NCI-H146 treated with DMSO at 0.1 percent for 48 hours (cell line): Measurements from ENCODE around the gene ADAMTSL2.

Source experiments
- DNase-seq: peaks from one replicate; lab custom pipeline; 2025; ENCODE audit not compliant: unreplicated experiment; lab: John Stamatoyannopoulos, UW

Gene ADAMTSL2

GRCh38 chr9:133534346-133535291 is at the start of gene ADAMTSL2:
Gene ADAMTSL2 (plus strand): TSS chr9:133534704. CDS start chr9:133536713, 2,009 bp downstream.
- no peak for DNase-seq

GRCh38 chr9:133485531-133486260 is 48.8 kb upstream of the ADAMTSL2 start:
- no peak for DNase-seq

GRCh38 chr9:133487331-133487725 is 47.2 kb upstream of the ADAMTSL2 start:
- no peak for DNase-seq

- DNase-seq: no peak
Measured at GRCh38 chr9:133488686-133489252, 45.7 kb upstream of the ADAMTSL2 start.

DNA sequence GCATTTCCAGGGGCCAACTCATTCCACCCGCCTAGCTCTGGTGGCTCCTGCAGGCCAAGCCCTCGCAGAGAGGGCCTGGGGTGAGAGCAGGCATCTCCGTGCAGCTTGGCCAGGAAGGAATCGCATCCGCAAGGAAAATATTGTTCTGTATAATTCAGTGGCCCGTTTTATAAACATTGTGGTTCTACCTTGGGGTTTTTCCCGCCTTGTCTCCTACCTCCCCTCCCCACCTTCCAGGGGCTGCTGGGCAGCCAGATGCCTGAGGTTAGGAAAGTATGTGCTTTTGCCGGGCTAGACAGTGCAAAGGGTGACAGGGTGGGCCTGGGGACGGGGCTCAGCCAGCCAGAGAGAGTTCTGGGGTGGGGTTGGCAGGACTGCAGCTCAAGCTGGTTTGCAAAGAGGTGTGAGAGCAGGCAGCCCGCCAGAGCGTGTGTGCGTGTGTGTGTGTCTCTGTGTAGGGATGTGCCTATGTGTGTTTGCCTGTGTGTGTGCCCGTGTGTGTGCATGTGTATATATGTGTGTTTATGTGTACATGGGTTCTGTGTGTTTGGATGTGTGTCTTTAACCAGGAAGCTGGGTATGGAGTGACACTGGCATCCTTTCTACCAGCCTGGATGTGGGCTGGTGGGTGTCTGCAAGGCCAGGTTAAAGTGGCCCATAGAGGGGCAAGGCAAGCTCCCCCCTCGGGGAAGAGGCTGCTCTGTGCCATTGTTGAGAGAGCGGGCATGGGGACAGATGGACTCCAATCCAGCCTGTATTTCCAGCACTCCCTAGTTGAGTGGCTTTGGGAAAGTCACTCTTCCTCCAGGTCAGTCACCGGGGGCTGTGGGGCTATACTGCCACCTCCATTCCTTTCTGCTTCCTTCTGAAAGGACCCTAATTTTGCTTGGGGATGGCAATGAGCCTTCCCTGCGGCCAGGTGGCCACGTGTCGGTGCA is 45.0 kb upstream of the ADAMTSL2 start:
- no peak for DNase-seq

DNA sequence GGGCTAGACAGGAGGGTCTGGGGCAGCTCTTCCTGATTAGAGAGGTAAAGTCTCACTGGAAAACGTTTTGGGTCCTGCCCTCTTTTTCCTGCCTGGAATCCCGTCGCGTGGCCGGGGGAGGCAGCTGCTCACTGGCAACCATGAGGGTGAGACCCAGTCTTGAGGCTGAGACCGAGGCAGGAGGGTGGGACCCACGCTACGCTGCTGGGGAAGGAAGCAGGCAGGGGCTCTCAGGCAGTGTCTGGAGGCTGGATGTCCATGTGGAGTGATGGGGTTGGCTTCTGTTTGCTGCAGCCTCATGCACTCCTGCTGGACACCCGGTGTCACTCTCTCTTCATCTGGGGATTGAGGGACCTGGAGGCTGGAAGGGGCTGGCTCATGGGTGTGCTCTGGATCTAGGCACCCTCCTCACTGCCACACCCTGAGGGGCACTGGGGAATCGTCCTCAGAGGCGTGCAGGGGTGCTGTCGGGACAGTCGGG is 44.3 kb upstream of the ADAMTSL2 start:
- DNase-seq: no peak

- DNase-seq: no peak
Measured at GRCh38 chr9:133490865-133491655, 43.4 kb upstream of the ADAMTSL2 start.

DNA sequence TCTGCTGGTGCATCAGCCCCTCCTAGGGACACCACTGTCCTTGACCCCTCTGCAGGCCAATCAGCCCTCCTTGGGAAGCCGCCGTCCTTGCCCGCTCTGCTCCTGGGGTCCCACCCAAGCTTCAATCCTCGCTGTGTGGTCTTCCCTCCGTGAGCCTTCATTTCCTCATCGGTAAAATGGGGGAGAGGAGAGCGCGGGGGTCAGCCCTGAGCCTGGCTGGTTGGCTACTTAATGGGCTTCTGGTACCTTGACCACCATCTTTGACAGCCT is 42.9 kb upstream of the ADAMTSL2 start:
- no peak for DNase-seq

DNA sequence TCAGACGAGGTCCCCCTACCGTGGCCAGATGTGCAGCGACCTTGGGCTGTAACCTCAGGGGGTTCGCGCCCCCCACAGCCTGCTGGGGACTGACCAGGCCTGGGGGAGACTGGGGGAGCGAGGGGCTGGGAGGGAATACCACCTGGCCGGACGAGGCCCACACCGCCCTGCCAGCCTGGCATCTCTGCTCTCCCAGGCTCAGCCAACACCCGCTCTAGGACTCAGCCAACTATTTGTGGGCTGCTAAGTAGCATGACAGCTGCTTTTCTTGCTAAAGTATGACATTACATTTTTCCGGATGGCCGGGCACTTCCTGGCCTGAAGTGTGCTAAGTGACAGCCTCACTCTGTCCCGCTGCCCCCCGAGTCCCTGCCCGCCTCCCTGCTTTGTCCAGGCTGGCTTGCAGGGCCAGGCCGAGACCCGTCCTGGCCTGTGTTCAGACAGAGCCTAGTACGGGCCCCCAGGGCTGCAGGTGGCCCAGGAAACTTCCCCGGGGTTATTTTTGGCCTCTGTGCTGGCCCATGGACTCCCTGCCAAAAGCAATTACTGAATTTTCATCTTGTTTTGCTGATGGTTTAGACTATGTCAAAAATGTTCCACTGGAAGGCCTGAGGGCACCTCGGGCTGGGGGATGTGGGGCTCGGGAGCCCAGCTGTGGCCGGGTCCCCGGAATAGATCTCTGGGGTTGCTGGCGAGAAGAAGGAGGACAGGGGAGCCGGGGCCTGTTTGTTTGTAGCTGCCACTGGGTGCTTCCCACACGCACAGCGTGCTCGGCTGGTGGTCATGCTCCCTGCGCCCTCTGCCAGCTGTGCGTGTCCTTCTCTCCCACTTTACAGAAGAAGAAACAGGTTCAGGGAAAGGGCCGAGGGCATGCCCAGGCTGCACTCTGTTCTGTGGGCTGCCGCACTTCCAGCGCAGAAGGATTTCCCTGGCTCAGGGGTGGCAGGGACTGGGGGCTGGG is 42.2 kb upstream of the ADAMTSL2 start:
- DNase-seq: no peak

GRCh38 chr9:133493428-133493827 is 41.1 kb upstream of the ADAMTSL2 start:
- no peak for DNase-seq

DNA sequence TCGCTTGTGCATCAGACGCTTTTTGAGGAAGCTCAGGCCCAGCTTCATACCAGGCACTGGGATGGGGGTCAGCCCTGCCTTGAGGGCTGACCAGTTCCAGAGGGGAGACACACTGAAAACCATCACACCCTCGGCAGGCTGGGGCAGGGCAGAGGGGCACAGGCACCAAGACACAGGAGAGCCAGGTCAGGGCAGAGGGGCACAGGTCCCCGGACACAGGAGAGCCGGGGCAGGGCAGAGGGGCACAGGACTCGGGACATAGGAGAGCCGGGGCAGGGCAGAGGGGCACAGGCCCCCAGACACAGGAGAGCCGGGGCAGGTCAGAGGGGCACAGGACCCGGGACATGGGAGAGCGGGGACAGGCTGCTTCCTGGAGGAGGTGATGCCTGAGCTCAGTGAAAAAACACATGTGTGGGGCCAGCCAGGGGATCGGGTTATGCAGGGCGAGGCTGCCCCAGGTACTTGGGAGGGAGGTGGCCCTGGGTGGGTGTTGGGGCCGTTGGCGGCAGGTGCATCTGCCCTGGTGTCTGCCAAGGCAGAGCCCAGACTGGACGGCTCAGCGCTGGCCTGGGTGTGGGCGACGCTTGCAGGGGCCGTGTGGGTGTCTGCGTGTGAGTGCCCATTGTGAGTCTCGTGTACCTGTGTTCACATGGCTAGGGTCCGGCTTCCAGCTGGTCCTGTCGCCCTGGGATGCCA is 40.5 kb upstream of the ADAMTSL2 start:
- DNase-seq: no peak

- DNase-seq: no peak
Measured at GRCh38 chr9:133494636-133495326, 39.7 kb upstream of the ADAMTSL2 start.

DNA sequence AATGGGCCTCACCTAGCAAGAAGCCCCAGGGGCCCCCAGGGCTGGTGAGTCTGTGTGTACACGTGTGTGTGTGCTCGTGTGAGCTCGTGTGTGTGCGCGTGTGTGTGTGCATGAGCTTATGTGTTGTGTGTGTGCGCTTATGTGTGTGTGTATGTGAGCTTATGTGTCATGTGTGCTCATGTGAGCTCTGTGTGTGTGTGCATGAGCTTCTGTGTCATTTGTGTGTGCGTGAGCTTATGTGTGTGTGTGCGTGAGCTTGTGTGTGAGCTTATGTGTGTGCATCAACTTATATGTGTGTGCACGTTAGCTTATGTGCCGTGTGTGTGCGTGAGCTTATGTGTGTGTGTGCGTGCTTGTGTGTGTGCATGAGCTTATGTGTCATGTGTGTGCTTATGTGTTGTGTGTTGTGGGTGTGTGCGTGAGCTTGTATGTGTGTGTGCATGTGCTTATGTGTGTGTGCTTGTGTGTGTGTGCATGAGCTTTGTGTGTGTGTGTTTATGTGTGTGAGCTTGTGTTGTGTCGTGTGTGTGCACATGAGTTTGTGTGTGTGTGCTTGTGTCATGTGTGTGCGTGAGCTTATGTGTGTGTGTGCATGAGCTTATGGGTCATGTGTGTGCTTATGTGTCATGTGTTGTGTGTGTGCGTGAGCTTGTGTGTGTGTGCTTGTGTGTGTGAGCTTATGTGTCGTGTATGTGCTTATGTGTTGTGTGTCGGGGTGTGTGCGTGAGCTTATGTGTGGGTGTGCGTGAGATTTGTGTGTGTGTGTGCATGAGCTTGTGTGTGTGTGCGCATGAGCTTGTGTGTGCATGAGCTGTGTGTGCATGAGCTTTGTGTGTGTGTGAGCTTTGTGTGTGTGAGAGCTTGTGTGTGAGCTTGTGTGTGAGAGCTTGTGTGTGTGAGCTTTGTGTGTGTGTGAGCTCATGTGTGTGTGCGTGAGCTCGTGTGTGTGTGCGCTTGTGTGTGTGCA is 38.9 kb upstream of the ADAMTSL2 start:
- DNase-seq: no peak

DNA sequence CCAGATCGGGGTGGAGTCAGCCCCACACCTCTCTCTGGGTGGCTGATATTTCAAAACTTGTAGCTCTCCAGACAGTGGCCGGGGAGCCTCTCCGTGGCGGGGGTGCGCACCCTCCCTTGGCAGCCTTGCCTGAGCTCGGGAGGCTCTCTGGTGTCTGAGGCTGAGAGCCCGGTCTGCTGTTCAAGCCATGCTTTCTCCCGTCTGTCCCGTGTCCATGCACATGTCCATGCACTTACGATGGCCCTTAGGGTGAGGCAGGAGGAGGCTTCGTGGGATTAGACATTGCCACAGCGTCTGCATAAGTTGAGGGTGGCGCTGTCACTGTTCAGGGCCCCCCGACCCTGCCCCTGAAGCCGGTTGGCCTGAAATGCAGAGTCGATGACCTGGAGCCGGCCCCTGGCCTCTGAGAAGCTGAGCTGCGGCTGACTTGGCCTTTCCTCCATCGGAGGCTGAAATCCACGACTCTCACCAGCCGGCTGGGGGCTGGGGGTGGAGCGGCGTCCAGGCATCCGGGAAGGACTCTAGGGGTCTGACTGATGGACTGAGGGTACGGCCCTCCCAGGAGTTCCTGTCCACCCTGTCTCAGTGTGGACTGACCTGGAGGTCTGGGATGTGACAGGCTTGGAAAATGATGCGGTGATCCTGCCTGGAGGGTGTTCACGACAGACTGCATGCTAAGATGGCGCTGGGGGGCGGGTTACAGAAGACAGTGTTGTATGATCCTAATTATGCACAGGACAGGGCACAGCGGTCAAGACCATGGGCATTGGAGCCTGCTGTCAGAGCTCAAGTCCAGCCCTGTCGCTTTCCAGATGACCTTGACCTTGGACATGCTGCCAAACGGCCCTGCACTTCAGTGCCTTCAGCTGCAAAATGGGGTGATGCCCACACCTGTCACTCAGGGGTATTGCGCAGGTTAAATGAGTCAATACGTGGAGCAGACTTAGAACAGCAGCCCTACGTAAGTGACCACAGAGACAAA is 37.4 kb upstream of the ADAMTSL2 start:
- no peak for DNase-seq

DNA sequence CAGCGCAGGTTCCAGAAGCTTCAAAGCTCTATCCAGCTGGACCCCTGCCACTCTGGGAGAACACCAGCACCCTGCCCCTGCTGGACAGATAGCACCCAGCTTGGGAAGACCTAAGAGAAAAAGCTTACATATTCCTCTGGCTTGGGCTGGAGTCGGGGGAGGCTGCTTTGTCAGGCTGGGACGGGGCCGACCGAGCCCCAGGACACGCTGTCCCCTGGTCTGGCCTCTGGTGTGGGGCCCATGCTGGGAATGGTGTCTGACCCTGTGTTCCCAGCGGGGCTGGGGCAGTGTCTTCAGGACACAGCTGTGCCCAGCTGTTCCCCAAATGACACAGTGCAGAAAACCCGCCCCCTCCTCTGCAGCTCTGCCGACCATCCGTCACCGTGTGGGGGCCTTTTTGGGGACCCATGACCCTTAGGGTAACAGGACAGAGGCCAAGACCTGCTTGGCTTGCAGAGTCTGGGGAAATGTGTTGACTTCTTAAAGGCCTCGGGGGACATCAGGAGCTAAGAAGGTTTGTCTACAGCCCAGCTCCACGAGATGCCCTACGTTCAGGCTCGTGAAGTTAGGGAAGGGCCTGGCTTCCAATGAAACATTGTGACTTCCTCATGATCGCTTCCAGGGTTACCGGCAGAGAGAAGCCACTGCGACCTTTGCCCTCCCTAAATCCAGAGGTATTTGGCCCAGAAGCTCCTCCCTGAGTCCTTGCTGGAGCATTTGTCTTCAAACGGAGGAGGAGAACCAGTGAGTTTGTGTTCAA is 35.2 kb upstream of the ADAMTSL2 start:
- DNase-seq: no peak
